Inflammatory macrophage treated with lipopolysaccharide for 1 hour (primary cell): Measurements from ENCODE around the gene TPRG1L.
A peak's percentile ranks its signal among the peaks of the same experiment; 100 is the strongest.

Source experiments
- DNase-seq, 2 donors: peaks; one replicate each; pipeline ENCODE4 v3.0.0-alpha.2; 2020 to 2022

The TPRG1L gene

GRCh38 chr1:3668585-3669300, 43.9 kb downstream of the TPRG1L start:
- peak; percentile 62 to 84 for DNase-seq

DNA sequence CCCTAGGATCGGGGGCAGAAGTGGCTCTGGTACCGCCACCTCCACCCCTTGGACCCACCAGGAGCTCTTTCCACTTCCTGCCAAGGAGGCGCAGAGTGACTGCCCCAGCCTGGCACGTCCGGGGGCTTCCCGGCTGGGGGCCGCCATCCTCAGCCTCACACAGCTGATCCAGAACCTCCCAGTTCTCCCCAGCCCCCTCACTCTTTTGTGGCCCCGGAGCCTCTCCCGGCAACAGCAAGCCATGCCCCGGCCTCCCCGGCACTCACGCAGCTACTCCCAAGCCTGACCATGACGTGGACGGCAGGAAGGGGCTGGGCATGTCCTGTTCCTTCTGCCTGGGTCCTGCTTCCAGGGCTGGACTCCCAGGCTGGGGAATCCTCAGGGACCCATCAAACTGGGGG, 44.6 kb downstream of the TPRG1L start:
- DNase-seq, result no peak

- DNase-seq, result no peak
Measured at GRCh38 chr1:3669971-3670431, 45.2 kb downstream of the TPRG1L start.

DNA sequence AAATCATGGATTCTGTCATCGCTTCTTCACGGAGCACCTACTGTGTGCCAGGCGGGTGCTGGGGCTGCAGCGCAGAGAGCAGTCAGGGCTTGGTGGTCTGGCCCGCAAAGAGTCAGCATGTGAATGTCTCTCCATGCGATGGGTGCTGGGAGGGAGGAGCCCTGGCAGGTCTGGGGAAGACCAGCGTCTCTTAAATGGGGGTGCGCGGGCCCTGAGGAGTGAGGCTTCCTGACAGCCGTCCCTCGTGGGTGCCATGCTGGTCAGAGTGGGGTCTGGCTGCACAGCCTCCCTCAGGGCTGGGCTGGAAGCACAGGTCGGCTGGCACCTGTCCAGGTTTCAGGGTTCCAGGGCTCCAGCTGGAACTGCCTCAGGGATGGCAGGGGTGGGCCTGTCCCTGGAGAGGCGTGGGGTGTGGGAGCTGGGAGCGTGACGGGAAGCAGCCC, 46.0 kb downstream of the TPRG1L start:
- no peak for DNase-seq

DNA sequence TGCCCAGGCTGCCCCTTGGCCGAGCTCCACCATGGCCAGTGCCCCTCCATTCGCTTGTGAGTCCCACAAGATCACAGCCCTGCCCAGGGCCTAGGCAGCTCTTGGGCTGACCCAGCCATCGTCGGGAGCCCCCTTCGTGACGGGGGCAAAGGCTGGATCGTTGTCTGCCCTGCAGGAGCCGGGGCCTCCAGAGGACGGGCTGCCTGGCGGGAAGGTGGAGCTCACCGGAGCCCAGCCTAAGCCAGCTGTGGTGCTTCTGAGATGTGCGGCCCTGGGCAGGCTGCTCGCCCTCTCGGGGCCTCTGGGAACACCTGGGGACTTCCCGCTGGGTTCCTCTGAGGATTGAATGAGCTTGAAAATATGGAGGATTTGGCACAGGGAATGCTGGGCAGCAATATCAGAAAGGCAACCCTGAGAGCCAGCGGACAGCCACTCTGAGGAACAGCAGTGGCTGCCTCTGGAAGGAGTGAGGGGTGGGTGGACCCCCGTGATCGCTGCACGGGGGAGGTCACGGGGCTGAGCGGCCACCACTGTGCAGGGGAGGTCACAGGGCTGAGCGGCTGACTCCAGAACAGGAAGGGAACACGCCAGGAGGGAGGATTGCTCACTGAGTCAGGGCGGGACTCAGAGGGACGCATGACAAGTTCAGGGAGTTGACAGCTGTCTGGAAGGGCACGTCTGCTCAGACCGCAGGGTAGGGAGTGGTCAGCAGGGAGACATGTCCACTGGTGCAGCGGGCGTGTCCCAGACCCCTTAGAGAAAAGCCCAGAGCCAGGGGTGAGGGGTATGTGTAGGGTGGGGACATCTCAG, 46.8 kb downstream of the TPRG1L start:
- peak in 1 of 2 donors; percentile 54 for DNase-seq

DNA sequence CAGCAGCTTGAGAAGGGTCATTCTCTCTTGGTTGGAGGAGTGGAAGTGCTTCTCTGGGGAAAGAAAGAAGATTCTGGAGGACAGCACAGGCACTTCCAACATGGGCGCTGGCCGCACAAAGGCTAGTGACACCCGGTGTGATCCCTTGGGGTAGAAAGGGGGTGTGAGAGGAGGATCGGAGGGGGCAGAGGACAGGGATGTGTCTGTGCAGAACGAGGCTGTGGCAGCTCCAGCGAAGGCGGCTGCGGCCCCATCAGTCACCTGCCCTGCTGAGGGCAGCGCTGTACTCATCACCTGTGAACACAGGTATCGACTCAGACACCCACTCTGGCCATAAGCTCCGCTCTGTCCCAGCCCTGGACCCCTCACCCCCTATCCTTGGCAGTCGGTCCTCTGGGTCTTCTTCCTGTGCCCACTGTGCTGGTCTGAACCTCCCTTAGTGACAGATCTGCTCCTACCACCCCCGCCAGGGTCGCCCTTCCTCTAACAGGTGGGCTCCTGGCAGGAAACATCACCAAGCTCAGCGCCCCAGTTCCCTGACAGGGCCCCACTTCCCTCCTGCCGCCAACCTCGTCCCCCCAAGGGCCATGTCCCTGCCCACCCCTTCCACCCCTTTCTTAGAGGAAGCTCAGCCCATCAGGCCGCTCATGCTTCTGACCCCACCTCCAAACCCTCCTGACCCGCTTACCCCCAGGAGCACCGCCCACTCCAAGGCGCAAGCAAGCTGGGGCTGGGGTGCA, 47.6 kb downstream of the TPRG1L start:
- DNase-seq, result no peak

DNA sequence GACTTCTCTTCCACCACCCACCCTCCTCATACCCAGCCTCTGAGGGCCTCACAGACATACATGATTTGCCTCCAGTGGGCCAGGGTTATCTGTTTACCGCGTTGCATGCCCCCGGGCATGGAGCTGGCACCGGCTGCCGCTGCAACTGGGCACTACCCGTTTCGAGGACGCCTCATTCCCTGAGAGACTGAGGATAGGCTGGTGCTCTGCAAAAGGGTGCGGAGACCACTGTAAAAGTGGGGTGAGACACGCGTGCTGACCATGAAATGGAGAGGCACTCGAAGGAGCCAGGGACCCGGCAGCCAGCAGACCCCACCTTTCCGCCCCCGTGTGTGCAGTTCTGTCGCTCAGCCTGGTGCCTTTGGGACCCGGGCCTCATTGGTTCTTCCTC, 48.2 kb downstream of the TPRG1L start:
- DNase-seq, result no peak

DNA sequence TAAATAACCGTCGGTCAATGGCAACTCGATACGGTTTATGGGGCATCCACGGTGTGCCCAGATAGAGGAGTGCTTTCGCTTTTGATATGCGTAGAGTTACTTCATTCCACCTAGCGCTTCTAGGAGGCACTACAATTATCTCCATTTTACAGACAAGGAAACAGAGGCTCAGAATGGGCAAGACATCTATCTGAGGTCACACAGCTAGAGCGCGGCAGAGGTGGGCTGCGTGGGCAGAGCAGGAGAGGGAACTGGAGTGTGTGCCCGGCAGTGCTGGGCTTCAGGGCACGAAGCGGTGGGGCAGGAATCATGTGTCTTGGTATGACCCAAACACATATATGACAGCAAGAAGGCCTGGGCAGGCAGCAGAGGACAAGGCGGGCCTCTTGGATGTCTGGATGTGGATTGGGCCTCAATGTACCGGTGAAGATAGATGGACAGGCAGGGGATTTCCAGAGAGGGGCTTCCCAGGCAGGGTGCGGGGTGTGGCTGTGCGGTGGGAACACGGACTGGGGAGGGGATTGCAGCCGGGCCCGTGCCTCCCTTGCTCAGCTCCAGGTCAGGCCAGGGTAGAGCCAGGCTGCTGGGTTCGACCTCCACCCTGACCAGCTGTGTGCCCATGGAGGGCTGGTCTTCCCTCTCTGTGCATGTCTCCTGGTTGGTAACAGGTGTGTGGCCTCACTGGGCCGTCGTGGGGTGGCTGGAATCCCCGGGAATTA, 48.7 kb downstream of the TPRG1L start:
- peak in 1 of 2 donors; percentile 51 for DNase-seq

GRCh38 chr1:3674100-3675094, 49.6 kb downstream of the TPRG1L start:
- peak; percentile 71 to 86 for DNase-seq

DNA sequence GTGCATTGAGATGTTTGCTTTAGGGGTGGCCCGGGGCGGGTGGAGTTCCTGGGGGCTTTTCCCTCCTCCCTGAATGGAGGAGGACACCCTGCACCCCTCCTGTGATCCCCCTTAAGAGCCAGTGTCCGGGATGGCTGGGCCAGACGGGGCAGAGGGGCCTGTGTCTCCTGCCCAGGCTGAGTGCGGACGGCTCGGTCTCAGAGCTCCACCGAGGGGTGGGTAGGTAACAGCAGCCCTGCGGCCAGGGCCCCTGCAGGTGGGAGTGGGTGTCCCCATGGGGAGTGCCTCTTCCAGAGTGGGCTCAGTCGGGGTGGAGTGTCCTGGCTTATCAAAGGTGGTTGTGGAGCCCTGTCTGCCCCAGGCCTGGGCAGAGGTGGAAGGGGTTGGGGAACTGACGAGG, 50.6 kb downstream of the TPRG1L start:
- no peak for DNase-seq

DNA sequence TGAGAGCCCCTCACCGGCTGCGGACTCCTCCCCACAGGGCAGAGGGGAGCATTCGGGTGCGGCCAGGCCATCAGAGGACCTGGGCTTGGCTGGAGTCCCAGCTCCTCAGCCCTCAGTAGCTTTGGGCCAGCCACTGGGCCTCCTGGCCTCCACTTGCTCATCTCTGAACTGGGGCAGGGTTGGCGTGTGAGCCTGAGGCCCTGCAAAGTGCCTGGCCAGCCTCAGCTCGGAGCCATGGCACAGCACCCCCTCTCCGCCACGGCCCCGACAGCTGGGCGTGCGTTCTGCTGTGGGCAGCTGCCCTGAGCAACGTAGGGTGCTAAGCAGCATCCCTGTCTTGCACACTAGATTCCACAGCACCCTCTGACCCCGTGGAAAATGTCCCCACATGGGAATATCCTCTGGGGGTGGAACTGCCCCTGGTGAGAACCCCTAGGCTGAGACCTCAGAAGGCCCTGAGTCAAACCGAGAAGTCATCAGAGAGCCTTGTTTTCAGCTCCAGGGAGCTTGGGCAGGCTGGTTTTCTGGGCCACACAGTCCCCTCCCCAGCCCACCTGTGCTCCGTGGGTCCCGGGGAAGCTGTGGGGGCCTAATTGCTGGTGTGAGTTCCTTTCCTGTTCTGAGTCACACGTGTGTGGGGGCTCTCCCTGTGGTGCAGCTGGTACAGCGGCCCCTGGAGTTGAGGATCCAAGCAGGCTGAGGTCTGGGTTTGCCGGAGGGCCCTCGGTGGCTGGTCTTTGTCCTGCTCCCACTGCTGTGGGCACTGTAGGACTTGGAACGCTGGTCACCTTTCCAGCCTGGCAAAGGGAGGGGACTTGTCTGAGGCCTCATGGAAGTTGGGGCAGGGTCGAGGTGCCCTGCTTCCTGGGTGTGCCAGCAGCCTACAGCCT, 52.0 kb downstream of the TPRG1L start:
- peak; percentile 59 to 75 for DNase-seq

- DNase-seq, result peak; percentile 44 to 64
Measured at GRCh38 chr1:3677484-3677883, 52.7 kb downstream of the TPRG1L start.

DNA sequence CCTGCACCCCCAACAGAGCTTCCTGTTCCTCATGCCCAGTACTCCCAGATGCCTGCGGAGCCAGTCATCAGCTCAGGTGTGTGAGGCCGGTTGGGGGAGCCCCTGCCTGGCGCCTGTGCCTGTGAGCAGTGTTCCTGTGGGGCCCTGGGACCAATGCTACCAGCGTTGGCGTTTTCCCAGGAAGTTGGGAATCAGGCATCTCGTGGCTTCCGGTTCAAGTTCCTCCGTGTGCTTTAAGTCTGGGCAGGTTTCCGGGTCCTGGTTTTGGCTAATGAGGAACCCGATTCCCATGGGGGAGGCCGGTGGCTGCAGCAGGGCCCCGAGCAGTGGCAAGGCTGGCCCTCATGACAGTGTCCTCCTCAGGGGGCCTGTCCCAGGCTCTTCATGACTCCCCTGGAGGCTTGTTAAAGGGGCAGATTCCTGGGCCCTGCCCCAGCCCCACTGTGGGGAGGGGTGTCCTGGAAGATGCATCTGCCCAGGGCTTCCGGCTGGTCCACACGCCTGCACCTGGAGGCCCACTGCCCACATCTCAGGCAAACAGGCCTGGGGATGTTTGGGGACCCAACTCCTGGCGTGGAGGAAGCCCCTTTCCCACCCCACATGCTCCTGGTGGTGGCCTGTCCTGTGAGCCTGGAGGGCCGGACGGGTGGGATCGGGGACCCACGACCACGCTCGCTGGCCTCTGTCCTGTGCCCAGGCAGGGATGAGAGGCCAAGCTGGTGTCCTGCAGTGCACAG, 53.7 kb downstream of the TPRG1L start:
- no peak for DNase-seq

- DNase-seq, result no peak
Measured at GRCh38 chr1:3679098-3679555, 54.3 kb downstream of the TPRG1L start.
